Testis (tissue), 5 donors: ENCODE measurements around the gene PSTPIP2. TPM values are rescaled to one million over a fixed set of nuclear protein-coding genes. Genes with fewer than 3 reads are reported as not detected.

ENCODE experiments used
- DNase-seq: peaks from one replicate; pipeline ENCODE4 v3.0.0-alpha.2; 2019
- H3K27ac ChIP-seq, 2 donors: fragments of 200-600 bp; sonication (generic); one replicate each; pipeline ENCODE4 v1.5.1; 2019
- H3K27me3 ChIP-seq: fragments of 200-600 bp; sonication (generic); one replicate; pipeline ENCODE4 v1.5.1; 2019
- H3K36me3 ChIP-seq: fragments of 200-600 bp; sonication (generic); one replicate; pipeline ENCODE4 v1.5.1; 2017; ENCODE audit warnings: low read depth; ENCODE audit errors: missing control alignments
- H3K4me1 ChIP-seq: fragments of 200-600 bp; sonication (generic); one replicate; pipeline ENCODE4 v1.5.1; 2019
- H3K4me3 ChIP-seq, 2 donors: fragments of 200-600 bp; sonication (generic); one replicate each; pipeline ENCODE4 v1.5.1; 2017 to 2019
- H3K9me3 ChIP-seq: fragments of 200-600 bp; sonication (generic); one replicate; pipeline ENCODE4 v1.5.1; 2017
- CTCF ChIP-seq, 3 experiments: fragments of 450-650 bp in 2 of 3; fragments of 200-600 bp in 1 of 3; sonication (generic) in 1 of 3; IDR thresholded peaks; one replicate each; pipeline ENCODE4 v1.5.1; 2016 to 2019; ENCODE audit warnings: antibody characterized with exemption in 3 of 3, mild to moderate bottlenecking in 2 of 3, moderate library complexity in 1 of 3
- POLR2A ChIP-seq: fragments of 450-650 bp; IDR thresholded peaks from one replicate; pipeline ENCODE4 v1.6.1; 2017; ENCODE audit warnings: antibody characterized with exemption, mild to moderate bottlenecking, moderate library complexity
- WGBS, 2 donors: methylation state at CpG; one replicate each; pipeline ENCODE4 v1.1.5; 2018; 5-methylcytosine and 5-hydroxymethylcytosine counted together
- intact Hi-C: fragments of 100-400 bp; cut with DNase I; formaldehyde crosslinking; loops from one replicate; pipeline ENCODE4 v1.15.1; 2023; ENCODE audit warnings: low total_unique reads
- long read RNA-seq, 2 donors: transcript quantifications; one replicate each; lab custom pipeline, GENCODE V29; 2026
- polyA plus RNA-seq: library from polyadenylated mRNA; stranded (reverse); fragments of 350-450 nt; fragmentation: Illumina TruSeq; extraction: RNeasy Lipid Tissue Mini Kit (QIAGEN cat#74804); gene quantifications from one replicate; pipeline ENCODE4 v1.2.3, GENCODE V29; 2014; ENCODE audit warnings: low read depth, low replicate concordance; ENCODE audit not compliant: insufficient read depth
- total RNA-seq, 2 donors: library from RNA; depleted of rRNA; stranded (reverse); fragments of >200 nt; gene quantifications; one replicate each; pipeline ENCODE4 v1.2.3, GENCODE V29; 2016

PSTPIP2 gene
- total RNA-seq = 1 to 10 TPM; 3.5 to 5.0 TPM
- 2.5 TPM for polyA plus RNA-seq
- long read RNA-seq, donor 1, partial matches to known transcripts = 0 of 1 reads
- long read RNA-seq, donor 1, other reads (novel, unspliced or antisense) = 0 of 1 reads
- long read RNA-seq, donor 2 = 0 reads

- TF ChIP-seq POLR2A = no peak
- no peaks in the 10 kb centered on the region for H3K9me3 ChIP-seq
- no peaks in the 10 kb centered on the region for H3K36me3 ChIP-seq
- H3K27me3 ChIP-seq = no peaks in the 10 kb centered on the region
- 0 to 2% methylated on average over 30 to 35 of the region's 75 CpGs for WGBS, 2 donors
- H3K27ac ChIP-seq = no peak within 1 kb of the TSS
- DNase-seq = peak; percentile 84
- intact Hi-C loops = no loop called here
- peak within 1 kb of the TSS; percentile 59 to 75 for H3K4me3 ChIP-seq
- H3K4me1 ChIP-seq = peaks cover 9% of the 10 kb centered on the region
Measured at GRCh38 chr18:46071653-46072375, at the start of gene PSTPIP2. Gene PSTPIP2, minus strand, starts transcription at chr18:46072260. Its CDS starts 72 bp downstream, at chr18:46072188.

- no peak overlapping the region for H3K4me3 ChIP-seq
- WGBS, 2 donors = 81 to 87% methylated on average over 1 of the region's 1 CpG
- intact Hi-C loops = no loop called here
- H3K4me1 ChIP-seq = no peaks in the 10 kb centered on the region
- H3K36me3 ChIP-seq = no peaks in the 10 kb centered on the region
- no peak overlapping the region for H3K27ac ChIP-seq
- TF ChIP-seq CTCF (IDR thresholded peaks at IDR 0.05) = no peak
- no peak for TF ChIP-seq POLR2A
- no peaks in the 10 kb centered on the region for H3K9me3 ChIP-seq
- no peak for DNase-seq
- no peaks in the 10 kb centered on the region for H3K27me3 ChIP-seq
Measured at GRCh38 chr18:46113751-46114150, 41.7 kb upstream of the PSTPIP2 start.

GRCh38 chr18:46110406-46110805 lies 38.3 kb upstream of the PSTPIP2 start:
- H3K9me3 ChIP-seq = no peaks in the 10 kb centered on the region
- no peak for TF ChIP-seq POLR2A
- TF ChIP-seq CTCF (IDR thresholded peaks at IDR 0.05) = no peak
- DNase-seq = no peak
- no peaks in the 10 kb centered on the region for H3K36me3 ChIP-seq
- H3K4me3 ChIP-seq = no peak overlapping the region
- H3K4me1 ChIP-seq = no peaks in the 10 kb centered on the region
- no peaks in the 10 kb centered on the region for H3K27me3 ChIP-seq
- intact Hi-C loops = no loop called here
- no peak overlapping the region for H3K27ac ChIP-seq
- 97 to 98% methylated on average over 3 of the region's 3 CpGs for WGBS, 2 donors

GRCh38 chr18:46109386-46109785 lies 37.3 kb upstream of the PSTPIP2 start:
- WGBS, 2 donors = 96 to 98% methylated on average over 5 of the region's 5 CpGs
- no peaks in the 10 kb centered on the region for H3K4me1 ChIP-seq
- intact Hi-C loops = no loop called here
- TF ChIP-seq POLR2A = no peak
- TF ChIP-seq CTCF (IDR thresholded peaks at IDR 0.05) = no peak
- H3K27me3 ChIP-seq = no peaks in the 10 kb centered on the region
- no peaks in the 10 kb centered on the region for H3K36me3 ChIP-seq
- DNase-seq = no peak
- no peaks in the 10 kb centered on the region for H3K9me3 ChIP-seq
- H3K27ac ChIP-seq = no peak overlapping the region
- H3K4me3 ChIP-seq = no peak overlapping the region

- DNase-seq = peak; percentile 96
- Histone ChIP-seq H3K4me1 (peaks cover 4% of the 10 kb centered on the region), H3K4me3 (peak within 1 kb of the TSS; percentile 86 to 95), H3K27me3 (no peaks in the 10 kb centered on the region), H3K36me3 (no peaks in the 10 kb centered on the region), H3K27ac (peak within 1 kb of the TSS; percentile 79 to 87), H3K9me3 (no peaks in the 10 kb centered on the region)
- no peak for TF ChIP-seq CTCF (IDR thresholded peaks at IDR 0.05)
- TF ChIP-seq POLR2A = peak; percentile 7
- intact Hi-C loops = no loop called here
- 1% methylated on average over 51 to 57 of the region's 57 CpGs for WGBS, 2 donors
Measured at GRCh38 chr18:46104128-46104911, 32.3 kb upstream of the PSTPIP2 start, which contains the start of gene HAUS1. Gene HAUS1, plus strand, starts transcription at chr18:46104385. Its CDS starts 27 bp downstream, at chr18:46104412.
